Breast epithelium (tissue), 4 donors: ENCODE data around the gene MAN2A1. TPM values are rescaled to one million over a fixed set of nuclear protein-coding genes. Genes with fewer than 3 reads are reported as not detected.

ENCODE experiments used
- DNase-seq, 2 donors: peaks; one replicate each; pipeline ENCODE4 v3.0.0-alpha.2; 2019; ENCODE audit warnings: low spot score in 2 of 2
- H3K27ac ChIP-seq, 2 donors: fragments of 200-600 bp; sonication (generic) in 1 of 2; one replicate each; pipeline ENCODE4 v1.5.1; 2016 to 2019; ENCODE audit warnings: mild to moderate bottlenecking in 1 of 2
- H3K27me3 ChIP-seq, 2 donors: fragments of 200-600 bp; sonication (generic) in 1 of 2; one replicate each; pipeline versions ENCODE4 v1.5.1 to v1.6.0; 2017 to 2019; ENCODE audit warnings: control low read depth in 1 of 2, mild to moderate bottlenecking in 1 of 2
- H3K36me3 ChIP-seq: fragments of 200-600 bp; one replicate; pipeline ENCODE4 v1.5.1; 2019
- H3K4me1 ChIP-seq, 2 donors: fragments of 200-600 bp; sonication (generic); one replicate each; pipeline ENCODE4 v1.5.1; 2016 to 2019; ENCODE audit warnings: control low read depth in 1 of 2
- H3K4me3 ChIP-seq, 3 donors: fragments of 200-600 bp; sonication (generic); 1 replicate in 2 of 3; 2 replicates in 1 of 3; pipeline ENCODE4 v1.5.1; 2016 to 2019; ENCODE audit warnings: mild to moderate bottlenecking in 3 of 3, moderate library complexity in 2 of 3
- H3K9me3 ChIP-seq, 2 donors: fragments of 200-600 bp; sonication (generic) in 1 of 2; one replicate each; pipeline ENCODE4 v1.5.1; 2016 to 2019; ENCODE audit warnings: control low read depth in 1 of 2
- POLR2A ChIP-seq: fragments of 450-650 bp; IDR thresholded peaks from one replicate; pipeline ENCODE4 v1.6.1; 2016; ENCODE audit warnings: antibody characterized with exemption, mild to moderate bottlenecking, moderate library complexity
- POLR2AphosphoS5 ChIP-seq, 3 donors: sonication (generic); formaldehyde crosslinking; IDR thresholded peaks; one replicate each; pipeline ENCODE4 v1.6.1; 2017; ENCODE audit warnings: antibody characterized with exemption in 3 of 3
- intact Hi-C: fragments of 100-400 bp; cut with DNase I; formaldehyde crosslinking; loops from one replicate; pipeline ENCODE4 v1.15.1; 2023; ENCODE audit warnings: low total_unique reads
- total RNA-seq, 3 donors: library from RNA; depleted of rRNA; stranded (reverse); fragments of >200 nt; gene quantifications; one replicate each; pipeline ENCODE4 v1.1.0, GENCODE V29; 2016
- TF ChIP-seq, protein P1 (sequence below), 3 donors: fragments of 450-650 bp; IDR thresholded peaks; one replicate each; pipeline ENCODE4 v1.5.1; 2016 to 2017; ENCODE audit warnings: antibody characterized with exemption in 3 of 3, mild to moderate bottlenecking in 3 of 3, moderate library complexity in 3 of 3

The MAN2A1 gene
- total RNA-seq, 3 donors from 2014 or later: 57.9 to 68.6 (median 63.3) TPM

DNA sequence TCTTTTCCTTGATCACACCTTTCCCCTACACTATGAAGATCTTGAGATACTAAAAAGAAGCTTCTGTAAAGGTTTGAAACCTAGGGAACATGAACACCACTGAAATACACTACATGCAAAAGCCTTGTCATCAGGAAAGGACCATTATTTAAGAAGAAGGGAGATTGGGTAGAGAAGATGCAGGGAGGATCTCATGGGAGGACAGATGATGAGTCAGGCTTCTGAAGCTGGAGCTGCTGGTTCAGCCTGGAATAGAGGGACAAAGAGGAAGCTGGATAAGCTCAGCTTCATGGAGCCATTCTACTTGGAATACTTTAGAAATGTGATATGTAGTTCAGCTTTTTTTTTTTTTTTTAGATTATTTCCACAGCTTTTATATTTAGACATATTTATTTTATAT lies 169.8 kb downstream of the MAN2A1 start:
- no peaks in the 10 kb centered on the region for H3K9me3 ChIP-seq
- no peaks in the 10 kb centered on the region for H3K27me3 ChIP-seq
- no peaks in the 10 kb centered on the region for H3K36me3 ChIP-seq
- no peak overlapping the region for H3K27ac ChIP-seq
- no peak overlapping the region for H3K4me3 ChIP-seq
- TF ChIP-seq, protein P1, sequence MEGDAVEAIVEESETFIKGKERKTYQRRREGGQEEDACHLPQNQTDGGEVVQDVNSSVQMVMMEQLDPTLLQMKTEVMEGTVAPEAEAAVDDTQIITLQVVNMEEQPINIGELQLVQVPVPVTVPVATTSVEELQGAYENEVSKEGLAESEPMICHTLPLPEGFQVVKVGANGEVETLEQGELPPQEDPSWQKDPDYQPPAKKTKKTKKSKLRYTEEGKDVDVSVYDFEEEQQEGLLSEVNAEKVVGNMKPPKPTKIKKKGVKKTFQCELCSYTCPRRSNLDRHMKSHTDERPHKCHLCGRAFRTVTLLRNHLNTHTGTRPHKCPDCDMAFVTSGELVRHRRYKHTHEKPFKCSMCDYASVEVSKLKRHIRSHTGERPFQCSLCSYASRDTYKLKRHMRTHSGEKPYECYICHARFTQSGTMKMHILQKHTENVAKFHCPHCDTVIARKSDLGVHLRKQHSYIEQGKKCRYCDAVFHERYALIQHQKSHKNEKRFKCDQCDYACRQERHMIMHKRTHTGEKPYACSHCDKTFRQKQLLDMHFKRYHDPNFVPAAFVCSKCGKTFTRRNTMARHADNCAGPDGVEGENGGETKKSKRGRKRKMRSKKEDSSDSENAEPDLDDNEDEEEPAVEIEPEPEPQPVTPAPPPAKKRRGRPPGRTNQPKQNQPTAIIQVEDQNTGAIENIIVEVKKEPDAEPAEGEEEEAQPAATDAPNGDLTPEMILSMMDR (IDR thresholded peaks at IDR 0.05): no peak
- TF ChIP-seq POLR2AphosphoS5 (IDR thresholded peaks at IDR 0.05) (no peak), POLR2A (no peak)
- no peak for DNase-seq
- H3K4me1 ChIP-seq: no peaks in the 10 kb centered on the region
- intact Hi-C loops: no loop called here

DNA sequence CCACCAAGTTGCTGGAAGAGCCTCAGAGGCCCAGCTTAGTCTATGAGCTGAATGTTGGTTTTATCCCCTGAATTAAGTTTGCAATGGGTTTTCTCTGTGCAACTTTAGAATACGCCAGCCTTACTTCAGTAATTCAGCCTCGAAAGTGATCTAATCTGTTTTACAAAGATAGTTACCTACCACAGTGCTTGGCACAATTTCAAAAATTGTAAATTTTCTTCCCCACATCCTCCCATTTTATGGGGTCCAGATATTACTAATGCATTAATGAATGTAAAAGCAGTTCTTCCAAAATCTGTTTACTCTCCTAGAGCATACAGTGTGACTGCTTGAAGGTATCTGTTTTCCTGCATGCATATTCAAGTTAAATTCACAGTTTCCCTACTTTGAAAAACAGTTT lies 172.6 kb downstream of the MAN2A1 start:
- intact Hi-C loops: no loop called here
- Histone ChIP-seq H3K27ac (no peak overlapping the region), H3K9me3 (no peaks in the 10 kb centered on the region), H3K36me3 (no peaks in the 10 kb centered on the region), H3K4me3 (no peak overlapping the region), H3K4me1 (no peaks in the 10 kb centered on the region), H3K27me3 (no peaks in the 10 kb centered on the region)
- no peak for DNase-seq
- TF ChIP-seq POLR2AphosphoS5 (IDR thresholded peaks at IDR 0.05): no peak
- no peak for TF ChIP-seq POLR2A
- TF ChIP-seq, protein P1 (IDR thresholded peaks at IDR 0.05): no peak

DNA sequence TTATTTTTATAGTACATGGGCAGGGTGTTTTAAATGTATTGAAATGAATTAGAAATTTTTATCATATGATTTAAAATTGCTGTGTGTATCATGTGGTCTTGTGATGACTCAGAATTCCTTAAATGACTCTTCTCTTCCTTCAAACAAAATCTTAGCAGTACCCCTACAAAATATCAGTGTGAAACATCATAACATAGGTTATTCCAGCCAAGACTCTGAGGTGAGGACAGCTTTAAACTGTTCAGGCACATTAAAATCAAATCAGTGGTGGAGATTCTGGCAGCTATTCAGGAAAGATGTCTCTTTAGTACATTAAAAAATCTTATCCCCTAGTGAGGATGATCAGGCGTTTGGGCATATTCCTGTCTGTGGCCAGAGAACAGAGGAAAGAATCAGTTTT lies 174.0 kb downstream of the MAN2A1 start:
- intact Hi-C loops: no loop called here
- Histone ChIP-seq H3K27me3 (no peaks in the 10 kb centered on the region), H3K9me3 (no peaks in the 10 kb centered on the region), H3K27ac (no peak overlapping the region), H3K4me3 (no peak overlapping the region), H3K36me3 (no peaks in the 10 kb centered on the region), H3K4me1 (no peaks in the 10 kb centered on the region)
- TF ChIP-seq POLR2AphosphoS5 (IDR thresholded peaks at IDR 0.05) (no peak), POLR2A (no peak)
- TF ChIP-seq, protein P1 (IDR thresholded peaks at IDR 0.05): no peak
- no peak for DNase-seq

DNA sequence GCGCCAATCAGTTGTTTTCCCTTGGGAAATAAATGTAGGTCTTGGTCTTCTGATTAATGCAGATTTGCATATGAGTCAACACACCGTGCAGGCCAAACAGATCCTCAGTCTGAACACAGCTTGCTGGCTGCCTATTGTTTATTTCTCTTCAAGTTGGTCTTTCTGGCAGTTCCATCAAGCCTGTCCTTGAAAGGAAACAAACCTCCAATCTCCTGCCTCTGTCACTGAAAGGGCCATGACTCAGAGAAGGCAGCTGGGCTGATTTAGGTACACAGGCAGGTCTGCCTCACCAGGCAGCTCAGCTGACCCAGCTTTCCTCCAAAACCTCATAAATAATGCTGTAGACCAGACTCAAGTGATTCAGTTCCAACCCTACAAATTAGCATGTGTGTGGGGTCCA lies 175.9 kb downstream of the MAN2A1 start:
- H3K36me3 ChIP-seq: no peaks in the 10 kb centered on the region
- no peaks in the 10 kb centered on the region for H3K4me1 ChIP-seq
- intact Hi-C loops: no loop called here

DNA sequence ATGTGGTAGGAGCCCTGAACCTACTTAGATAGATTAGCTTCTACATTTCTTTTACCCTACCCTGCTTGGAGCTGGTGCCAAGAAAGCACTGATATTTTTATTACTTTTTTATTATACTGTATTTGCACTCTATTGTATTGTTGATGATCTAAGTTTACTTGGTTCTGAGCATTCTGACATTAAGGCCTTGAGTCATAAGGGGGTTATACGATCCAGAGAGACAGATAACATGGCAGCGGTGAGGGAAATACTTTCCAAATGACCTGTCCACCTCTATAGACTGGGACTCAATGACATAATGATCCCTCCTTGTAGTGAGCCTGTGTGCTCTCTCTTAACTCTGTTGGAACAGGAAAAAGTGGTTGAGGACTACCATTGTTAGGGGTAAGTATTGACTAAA lies 176.3 kb downstream of the MAN2A1 start:
- no peak for DNase-seq
- TF ChIP-seq POLR2AphosphoS5 (IDR thresholded peaks at IDR 0.05) (no peak), POLR2A (no peak)
- TF ChIP-seq, protein P1 (IDR thresholded peaks at IDR 0.05): no peak
- H3K9me3 ChIP-seq: no peaks in the 10 kb centered on the region
- H3K27me3 ChIP-seq: no peaks in the 10 kb centered on the region
- H3K4me1 ChIP-seq: no peaks in the 10 kb centered on the region
- no peaks in the 10 kb centered on the region for H3K36me3 ChIP-seq
- no peak overlapping the region for H3K4me3 ChIP-seq
- H3K27ac ChIP-seq: no peak overlapping the region
- intact Hi-C loops: no loop called here

More for the DNA sequence above, 175.9 kb downstream of the MAN2A1 start:
- Histone ChIP-seq H3K27me3 (no peaks in the 10 kb centered on the region), H3K9me3 (no peaks in the 10 kb centered on the region), H3K4me3 (no peak overlapping the region), H3K27ac (no peak overlapping the region)
- TF ChIP-seq POLR2AphosphoS5 (IDR thresholded peaks at IDR 0.05) (no peak), POLR2A (no peak)
- TF ChIP-seq, protein P1 (IDR thresholded peaks at IDR 0.05): no peak
- no peak for DNase-seq
